SIG-M5 treated with dmso at 0.1 percent for 504 hours (cell line): ENCODE measurements around the gene ERF.

Experiments
- DNase-seq: peaks from one replicate; lab custom pipeline; 2025; ENCODE audit not compliant: unreplicated experiment; lab: John Stamatoyannopoulos, UW

Gene ERF

DNA sequence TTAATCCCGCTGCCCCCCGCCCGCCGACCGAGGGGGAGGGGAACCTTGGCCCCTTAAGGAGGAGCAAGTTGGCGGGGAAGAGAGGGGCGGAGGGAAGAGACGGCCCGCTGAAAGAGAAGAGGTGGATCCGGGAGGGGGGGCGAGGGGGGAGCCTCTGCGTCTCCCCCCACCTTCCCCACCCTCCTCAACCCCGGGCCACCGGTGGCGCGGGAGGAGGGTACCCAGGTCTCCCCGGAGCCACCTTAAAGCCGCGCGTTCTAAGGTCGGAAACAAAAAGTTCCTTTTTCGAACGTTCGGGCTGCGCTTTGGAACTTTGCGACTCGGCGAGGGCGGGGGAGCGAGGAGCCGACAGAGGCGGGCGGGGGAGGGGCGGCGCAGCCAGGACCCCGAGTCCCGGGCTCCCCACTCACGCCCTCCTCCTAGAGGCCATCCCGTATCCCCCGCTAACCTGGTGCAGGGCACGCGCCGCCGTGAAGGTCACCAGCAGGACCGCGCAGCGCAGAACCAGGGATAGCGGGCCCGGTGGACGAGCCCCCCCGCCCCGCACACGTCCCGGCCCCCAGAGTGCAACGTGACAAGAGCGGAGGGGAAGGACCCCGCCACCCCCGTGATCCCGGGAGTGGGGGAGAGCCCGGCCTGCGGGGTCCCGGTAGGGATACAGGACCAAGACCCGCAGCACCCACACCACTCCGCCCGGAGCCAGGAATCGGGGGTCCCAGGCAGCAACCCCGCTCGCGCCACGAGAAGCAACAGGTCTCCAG, 659 bp downstream of the ERF start:
- DNase-seq: peak; percentile 49

GRCh38 chr19:42253245-42254088, 1.5 kb downstream of the ERF start:
- peak; percentile 68 for DNase-seq

- DNase-seq: peak; percentile 37
Measured at GRCh38 chr19:42252365-42253244, 2.3 kb downstream of the ERF start.

DNA sequence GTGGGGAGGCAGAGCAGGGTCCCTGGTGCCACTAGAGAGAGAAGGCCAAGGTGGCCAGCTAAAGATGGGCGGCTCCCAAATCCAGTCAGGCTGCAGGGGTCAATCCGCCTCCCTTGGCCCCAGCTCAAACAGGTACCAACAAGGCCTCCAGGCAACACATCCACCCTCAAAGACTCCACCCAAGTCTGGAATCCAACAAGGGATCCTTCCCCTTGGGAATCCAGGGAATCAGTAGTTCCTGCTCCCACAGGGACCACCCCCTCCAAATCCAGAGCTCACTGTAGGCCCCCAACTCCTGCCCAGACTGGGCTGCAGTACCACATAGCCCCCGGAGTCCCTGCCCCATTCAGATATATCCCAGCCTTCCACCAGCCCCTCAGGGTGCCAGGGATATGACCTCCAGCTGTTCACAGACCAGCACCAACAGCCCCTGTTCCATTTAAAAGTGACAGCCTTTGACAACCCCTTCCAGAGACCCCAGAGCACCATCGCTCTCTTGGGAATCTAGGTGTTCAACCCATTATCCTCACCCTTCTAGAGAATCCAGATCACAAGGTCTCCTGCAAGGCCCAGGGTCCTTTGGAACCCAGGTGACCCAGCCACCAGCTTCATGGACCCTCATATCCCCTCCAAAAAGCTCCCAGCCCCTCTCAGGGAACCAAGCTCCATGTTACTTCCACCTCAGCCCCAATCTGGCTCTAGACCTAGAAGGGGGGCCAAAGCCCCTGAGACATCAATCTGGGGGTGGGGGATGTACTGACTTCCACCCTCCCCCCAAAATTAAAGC, 3.2 kb downstream of the ERF start:
- no peak for DNase-seq

GRCh38 chr19:42250666-42251531, 4.0 kb downstream of the ERF start:
- DNase-seq: no peak

GRCh38 chr19:42250183-42250665, 4.7 kb downstream of the ERF start:
- DNase-seq: no peak

- DNase-seq: no peak
Measured at GRCh38 chr19:42249769-42250168, 5.2 kb downstream of the ERF start.

DNA sequence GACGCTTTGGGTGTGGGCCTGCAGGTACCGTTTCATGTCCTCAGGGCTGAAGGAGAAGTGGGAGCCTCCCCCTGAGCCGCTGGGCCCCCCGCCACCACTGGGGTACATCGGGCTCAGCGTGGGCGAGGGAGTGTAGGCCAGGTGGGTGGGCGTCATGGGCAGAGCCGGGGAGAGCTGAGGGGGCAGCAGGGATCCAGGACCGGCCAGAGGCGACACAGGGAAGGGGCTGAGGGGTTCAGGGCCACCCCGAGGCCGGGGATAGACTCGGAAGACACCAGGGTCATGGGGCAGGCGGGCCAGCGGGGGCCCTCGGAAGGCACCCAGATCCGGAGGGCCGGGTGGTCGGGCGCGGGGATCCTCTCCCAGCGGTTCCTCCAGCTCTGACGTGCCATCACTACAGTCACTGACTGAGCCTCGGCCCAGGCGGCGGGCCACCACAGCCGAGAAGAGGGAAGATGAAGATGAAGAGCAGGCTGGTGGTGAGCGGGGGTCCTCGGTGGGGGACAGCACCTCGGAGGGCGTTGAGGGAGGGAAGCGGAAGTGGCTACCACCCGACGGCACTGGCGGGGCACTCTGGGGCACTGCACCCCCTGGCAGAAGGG, 5.7 kb downstream of the ERF start:
- no peak for DNase-seq

DNA sequence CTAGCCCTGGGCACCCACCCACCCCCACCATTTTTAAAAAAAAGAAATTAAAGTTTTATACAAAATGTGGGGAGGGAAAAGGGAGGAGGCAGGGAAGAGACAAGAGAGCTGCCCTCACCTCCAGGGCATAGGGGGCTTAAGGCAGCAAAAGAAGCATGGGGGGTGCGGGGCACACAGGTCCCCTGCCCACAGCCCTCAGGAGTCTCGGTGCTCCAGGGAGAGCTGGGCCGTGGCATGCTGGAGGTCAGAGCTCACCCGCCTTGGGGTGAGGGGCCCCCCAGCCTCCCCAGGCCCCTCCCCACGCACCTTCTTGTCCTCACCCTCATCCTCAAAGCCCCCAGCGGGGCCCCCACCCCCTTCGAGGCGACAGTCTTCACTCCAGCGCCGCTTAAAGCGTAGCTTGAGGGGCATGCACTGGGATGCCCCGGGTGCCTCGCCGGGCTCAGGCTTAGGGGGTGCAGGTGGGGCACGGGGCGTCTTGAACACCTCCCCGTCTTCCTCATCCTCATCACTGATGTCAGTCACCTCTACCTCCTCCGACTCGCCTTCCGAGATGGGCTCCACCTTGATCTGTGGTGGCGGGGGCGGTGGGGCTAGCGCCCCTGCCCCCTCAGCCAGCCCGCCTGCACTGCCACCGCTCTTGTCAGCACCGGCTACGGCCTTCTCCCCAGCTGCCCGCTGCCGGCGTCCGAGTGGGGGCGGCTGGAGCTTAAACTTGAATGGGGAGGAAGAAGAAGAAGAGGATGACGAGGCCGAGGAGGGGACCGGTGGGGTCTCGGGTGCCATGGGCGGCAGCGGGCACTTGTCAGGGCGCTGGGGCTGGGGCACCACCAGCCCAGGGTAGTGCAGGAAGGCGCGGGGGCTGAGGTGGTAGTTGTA, 6.4 kb downstream of the ERF start:
- no peak for DNase-seq

GRCh38 chr19:42247640-42248199, 7.2 kb downstream of the ERF start:
- DNase-seq: no peak

DNA sequence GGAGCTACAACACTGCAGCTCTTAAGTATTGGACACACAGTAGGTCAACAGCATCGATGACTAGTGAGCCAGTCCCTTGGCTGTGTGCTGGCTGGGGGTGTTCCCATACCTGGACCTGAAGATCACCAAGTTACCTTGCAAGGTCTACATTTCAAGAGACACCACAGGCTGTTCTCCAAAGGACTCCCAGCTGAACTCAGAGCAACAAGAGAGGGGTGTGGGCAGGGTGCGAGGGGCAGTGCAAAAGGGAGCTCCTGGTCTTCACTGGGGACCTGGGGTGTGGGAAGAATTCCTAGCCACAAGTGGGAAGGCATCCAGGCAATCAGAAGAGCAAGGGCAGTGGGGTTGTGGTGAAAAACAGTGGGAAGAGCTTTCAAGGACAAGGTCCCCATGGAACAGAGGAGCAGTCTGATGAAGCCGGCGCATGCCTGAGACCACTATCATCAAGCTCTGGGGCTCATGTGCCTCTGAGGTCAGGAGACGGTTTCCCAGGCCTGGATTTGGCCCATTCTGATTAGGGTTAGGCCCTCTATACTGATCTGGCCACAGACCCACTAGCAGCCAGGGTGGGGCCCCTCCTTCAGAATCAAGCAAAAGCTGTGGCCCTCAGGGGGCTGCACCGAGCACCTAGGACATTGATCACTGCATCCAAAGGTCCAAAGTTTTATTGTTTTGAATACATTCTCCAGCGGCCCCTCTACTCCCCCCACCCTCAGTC, 7.8 kb downstream of the ERF start:
- DNase-seq: no peak

GRCh38 chr19:42246143-42246921, 8.6 kb downstream of the ERF start:
- DNase-seq: no peak

- no peak for DNase-seq
Measured at GRCh38 chr19:42245231-42245630, 9.7 kb downstream of the ERF start.

- peak; percentile 95 for DNase-seq
Measured at GRCh38 chr19:42244347-42245220, 10.3 kb downstream of the ERF start.
